Pons (tissue), 1 donor: ENCODE data around the gene TDRD15.
A peak's percentile ranks its signal among the peaks of the same experiment; 100 is the strongest.
"Not testable (repeated sequence)": the region's sequence is repeated elsewhere in the genome, so short reads cannot be mapped to it uniquely, and the experiment has no call there.

Experiments used
- DNase-seq: peaks from one replicate; pipeline ENCODE4 v3.0.0-alpha.2; 2016; ENCODE audit warnings: low spot score

TDRD15 gene

GRCh38 chr2:21123473-21124393 lies at the start of gene TDRD15:
TSS of gene TDRD15 (plus strand) at chr2:21123968. CDS start at chr2:21137468, 13,500 bp downstream.
- no peak for DNase-seq

DNA sequence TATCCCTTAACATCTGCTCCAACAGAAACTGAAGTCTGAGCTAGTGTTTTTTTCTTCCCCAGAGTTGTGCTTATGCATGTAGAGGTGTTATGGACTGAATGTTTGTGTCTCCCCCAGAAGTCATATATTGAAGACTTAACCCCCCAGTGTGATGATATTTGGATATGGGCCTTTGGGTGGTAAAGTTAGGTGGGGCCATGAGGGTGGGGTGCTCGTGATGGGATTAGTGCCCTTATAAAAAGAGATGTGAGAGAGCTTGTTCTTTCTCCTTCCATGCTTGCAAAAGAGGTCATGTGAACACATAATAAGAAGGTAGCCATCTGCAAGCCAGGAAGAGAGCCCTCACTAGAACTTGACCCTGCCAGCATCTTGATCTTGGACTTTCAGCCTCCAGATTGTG lies 45.5 kb upstream of the TDRD15 start:
- no peak for DNase-seq

GRCh38 chr2:21083482-21083881 lies 40.3 kb upstream of the TDRD15 start:
- no peak for DNase-seq

DNA sequence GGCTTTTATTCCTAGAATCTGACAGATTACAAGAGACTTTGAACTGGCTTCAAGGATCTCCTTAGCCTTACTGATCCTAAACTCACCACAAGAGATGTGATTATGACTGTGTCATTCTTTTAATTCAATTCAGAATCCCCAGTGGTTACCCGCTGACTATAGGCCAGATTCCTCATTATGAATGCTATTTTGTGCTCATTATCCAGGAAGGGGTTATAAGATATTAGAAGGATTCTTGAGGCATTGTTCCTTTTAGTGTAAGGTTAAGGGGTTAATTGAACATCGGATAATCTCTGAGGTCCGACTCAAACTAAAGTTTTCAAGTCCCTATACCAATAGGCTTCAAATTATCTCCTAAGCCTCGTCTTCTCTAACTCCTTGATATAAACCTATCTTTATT lies 39.4 kb upstream of the TDRD15 start:
- DNase-seq = no peak

DNA sequence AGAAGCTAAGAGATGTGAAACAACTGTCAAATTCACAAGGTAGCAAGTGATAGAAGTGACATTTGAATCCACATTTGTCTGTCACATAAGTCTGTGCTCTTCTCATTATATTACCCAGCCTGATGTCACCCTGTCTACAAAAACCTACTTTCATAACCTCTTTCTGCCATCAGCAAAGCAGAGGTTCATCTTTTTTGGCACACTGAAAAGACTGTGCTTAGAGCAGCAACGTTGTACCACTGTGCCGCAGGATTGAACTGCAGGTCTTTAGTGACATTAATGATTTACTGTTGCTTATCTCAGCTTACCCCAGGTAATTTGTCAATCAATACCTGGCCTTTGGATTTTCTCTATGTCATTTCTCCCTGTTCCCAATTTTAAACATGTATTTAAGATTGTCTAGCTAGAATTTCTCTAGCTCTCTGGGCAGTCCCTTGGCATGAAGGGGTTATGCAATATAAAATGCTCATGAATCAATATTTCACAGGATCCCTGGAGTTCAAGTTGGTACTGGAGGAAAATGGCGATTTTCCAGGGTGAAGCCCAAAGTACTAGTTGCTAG lies 31.4 kb upstream of the TDRD15 start:
- DNase-seq = no peak

DNA sequence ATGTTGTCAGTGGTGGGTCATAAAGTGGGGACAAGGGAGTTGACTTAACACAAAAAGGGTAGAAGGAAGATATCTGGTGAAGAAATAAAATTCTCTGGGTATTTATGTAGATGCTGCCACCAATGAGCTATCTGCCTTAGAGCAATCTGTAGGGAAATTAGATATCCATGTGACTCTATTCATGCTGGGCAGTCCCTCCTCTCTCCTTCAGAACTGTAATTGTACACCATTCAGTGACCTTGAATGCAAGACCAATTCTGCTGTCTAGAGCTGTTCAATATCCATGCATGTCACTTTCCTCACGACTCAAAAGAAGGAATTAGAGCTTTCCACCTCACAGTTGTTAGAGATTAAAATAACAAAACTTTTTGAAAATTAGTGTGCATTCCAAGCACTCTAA lies 28.6 kb upstream of the TDRD15 start:
- no peak for DNase-seq

- DNase-seq = no peak
These were observed 28.1 kb upstream of the TDRD15 start for GRCh38 chr2:21095714-21096113.

GRCh38 chr2:21096458-21096857 lies 27.3 kb upstream of the TDRD15 start:
- DNase-seq = no peak

- DNase-seq = no peak
These were observed 26.4 kb upstream of the TDRD15 start for GRCh38 chr2:21097331-21097730.

- DNase-seq = no peak
These were observed 25.5 kb upstream of the TDRD15 start for GRCh38 chr2:21098294-21098693.

GRCh38 chr2:21099281-21099907 lies 24.4 kb upstream of the TDRD15 start:
- DNase-seq = no peak

- DNase-seq = not testable (repeated sequence)
These were observed 22.1 kb upstream of the TDRD15 start for GRCh38 chr2:21101514-21102155.

- no peak for DNase-seq
These were observed 21.4 kb upstream of the TDRD15 start for GRCh38 chr2:21102356-21102755.

- no peak for DNase-seq
These were observed 20.4 kb upstream of the TDRD15 start for GRCh38 chr2:21103274-21103891.

DNA sequence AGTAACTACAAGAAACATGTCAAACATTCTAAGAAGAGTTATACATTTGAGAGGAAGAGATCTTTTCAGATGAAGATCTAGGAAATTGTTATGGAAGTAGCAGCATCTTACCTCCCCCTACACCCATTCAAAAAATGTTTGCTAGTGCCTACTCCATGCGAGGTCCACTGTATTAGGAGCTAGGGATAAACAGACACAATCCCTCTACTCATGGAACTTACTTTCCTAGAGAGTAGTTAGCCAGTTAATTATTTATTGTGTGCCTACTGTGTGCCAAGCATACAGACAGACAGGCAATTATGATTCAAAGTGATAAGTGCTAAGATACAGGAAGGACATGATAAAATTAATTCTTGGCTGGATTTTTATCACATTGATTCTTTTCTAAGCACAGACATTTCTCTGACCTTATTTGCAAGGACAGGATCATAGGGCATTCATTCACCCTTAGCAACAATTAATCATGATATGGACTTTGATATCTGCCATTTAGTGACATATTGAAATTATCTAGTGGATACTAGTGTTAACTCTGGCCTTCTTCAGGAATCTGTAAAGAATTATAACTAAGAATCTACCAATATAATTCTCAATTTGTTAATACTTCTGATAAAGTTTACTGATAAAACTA lies 19.6 kb upstream of the TDRD15 start:
- DNase-seq = no peak

DNA sequence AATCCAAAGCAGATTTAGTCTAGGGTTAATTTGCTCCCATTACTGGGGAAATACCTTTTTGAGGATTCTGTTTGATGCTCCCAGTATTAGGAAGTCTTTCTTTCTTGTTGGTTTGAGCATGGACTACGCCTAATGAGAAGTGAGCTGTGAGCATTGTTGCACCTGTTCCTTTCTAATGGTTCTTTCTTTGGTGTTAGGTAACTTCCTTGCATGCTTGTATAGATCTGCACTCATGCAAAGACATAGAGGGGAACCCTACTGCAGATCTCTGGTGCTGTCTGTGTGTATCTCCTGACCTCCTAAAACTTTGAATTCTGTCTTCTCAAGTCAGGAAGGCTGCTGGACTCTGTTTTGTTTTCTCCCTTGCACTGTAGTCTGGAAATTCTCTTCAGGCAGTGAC lies 12.8 kb upstream of the TDRD15 start:
- no peak for DNase-seq

GRCh38 chr2:21117688-21118087 lies 6.1 kb upstream of the TDRD15 start:
- no peak for DNase-seq

DNA sequence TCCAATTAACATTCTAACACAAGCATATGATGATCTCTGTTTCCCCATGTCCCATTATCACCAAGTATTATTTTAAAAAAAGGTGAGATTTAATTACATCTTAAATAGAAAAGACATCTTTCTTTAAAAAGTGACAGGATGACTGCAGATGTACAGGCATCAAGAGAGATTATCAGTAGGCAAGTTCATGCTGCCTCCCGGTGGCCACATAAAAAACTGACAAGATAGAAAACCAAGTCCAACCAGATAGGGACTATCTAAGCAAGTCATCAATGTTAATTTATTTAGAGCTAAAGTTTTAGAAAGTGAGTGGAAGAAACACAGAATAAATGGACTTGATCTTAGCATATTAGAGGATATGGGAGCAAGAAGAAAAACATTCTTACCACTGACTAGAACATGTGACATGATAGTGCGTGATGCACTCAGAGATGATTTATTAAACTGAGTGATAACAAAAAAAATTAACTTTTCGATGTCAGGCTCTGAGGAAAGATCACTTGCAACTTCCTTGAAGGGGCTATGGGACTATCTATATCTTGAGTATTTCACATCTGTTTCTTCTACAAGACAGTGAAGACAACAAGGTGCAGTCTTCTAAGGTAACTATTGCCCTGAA lies 5.4 kb upstream of the TDRD15 start:
- DNase-seq = peak; percentile 60

- no peak for DNase-seq
These were observed 8.1 kb downstream of the TDRD15 start for GRCh38 chr2:21131861-21132260.

DNA sequence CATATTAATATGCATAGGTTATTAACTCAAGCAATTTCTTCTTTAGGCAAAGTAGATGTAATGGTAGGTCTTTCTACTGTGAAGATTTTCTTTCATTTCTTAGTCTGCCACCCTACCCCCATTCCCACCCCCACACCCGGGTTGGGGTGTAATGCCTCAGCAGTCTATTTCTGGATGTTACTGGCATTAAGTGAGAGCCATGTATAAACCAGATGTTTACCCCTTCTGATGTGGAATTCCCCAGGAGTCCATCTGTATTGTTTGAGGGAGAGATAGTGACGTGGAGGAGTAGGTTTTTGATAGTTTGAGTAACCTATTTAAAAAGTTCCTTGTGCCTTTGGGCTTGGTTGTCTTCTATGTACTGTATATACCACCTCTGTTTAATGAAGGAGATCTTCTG lies 11.8 kb downstream of the TDRD15 start:
- DNase-seq = no peak

DNA sequence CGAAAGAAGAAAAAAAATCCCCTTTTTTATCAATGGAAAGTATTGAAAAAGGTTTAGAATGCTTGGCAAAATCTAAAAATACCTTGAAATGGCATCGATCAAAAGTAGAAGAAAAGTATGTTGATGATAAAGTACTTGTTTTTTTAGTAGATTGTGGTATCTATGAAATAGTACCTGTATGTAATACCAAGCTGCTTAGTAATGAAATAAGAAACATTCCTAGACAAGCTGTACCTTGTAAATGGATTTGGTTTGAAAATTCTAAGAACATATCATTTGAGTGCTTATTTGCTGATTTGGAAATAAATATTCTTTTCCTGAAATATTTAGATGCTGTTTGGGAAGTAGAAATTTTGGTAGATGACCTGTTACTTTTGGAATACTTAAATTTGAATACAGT lies 18.4 kb downstream of the TDRD15 start:
- no peak for DNase-seq
